SK-N-DZ (cell line): ENCODE results near the gene PATL2.
"Not testable (repeated sequence)": the region's sequence is repeated elsewhere in the genome, so short reads cannot be mapped to it uniquely, and the experiment has no call there.

Experiments used
- DNase-seq: peaks from one replicate; pipeline ENCODE4 v3.0.0-alpha.2; 2015; ENCODE audit warnings: low spot score
- small RNA-seq, 2 experiments: library from RNA; depleted of rRNA; stranded (forward); fragments of <200 nt; gene quantifications; one replicate each; pipeline ENCODE3, GENCODE V24; 2014

Gene PATL2

GRCh38 chr15:44647637-44648036, 63.5 kb downstream of the PATL2 start:
- DNase-seq: no peak

- DNase-seq: no peak
These were observed 64.1 kb downstream of the PATL2 start for GRCh38 chr15:44647036-44647435.

- no peak for DNase-seq
These were observed 64.7 kb downstream of the PATL2 start for GRCh38 chr15:44646460-44646859.

- DNase-seq: no peak
These were observed 69.5 kb downstream of the PATL2 start for GRCh38 chr15:44641651-44642050.

GRCh38 chr15:44636976-44637375, 74.1 kb downstream of the PATL2 start:
- no peak for DNase-seq

- DNase-seq: no peak
These were observed 77.5 kb downstream of the PATL2 start for GRCh38 chr15:44633603-44634002.

GRCh38 chr15:44625286-44625685, 85.8 kb downstream of the PATL2 start:
- DNase-seq: not testable (repeated sequence)

GRCh38 chr15:44623178-44623577, 87.9 kb downstream of the PATL2 start:
- DNase-seq: no peak

GRCh38 chr15:44620081-44620480, 91.0 kb downstream of the PATL2 start:
- DNase-seq: no peak

- DNase-seq: no peak
These were observed 94.1 kb downstream of the PATL2 start for GRCh38 chr15:44616974-44617373.

Small RNA genes lying within 50 kb of the gene (small RNA-seq; reads per million reads assigned to genes)
- gene RF00019: 0 reads per million in 2 experiments
